RCC 7860 (cell line): ENCODE data around the gene HOXA10.

Source experiments
- DNase-seq: peaks from one replicate; pipeline ENCODE4 v3.0.0-alpha.2; 2015; ENCODE audit warnings: low spot score
- FAIRE-seq: peaks from 2 replicates; lab custom pipeline; 2012; peaks lifted over from hg19 to GRCh38; lab: Jason Lieb, UNC

Gene HOXA10

GRCh38 chr7:27173956-27174873, at the start of gene HOXA10:
TSS of gene HOXA10 (minus strand) at chr7:27174320. CDS start at chr7:27174306, 14 bp downstream.
- DNase-seq (peak; percentile 50), FAIRE-seq (no peak)

- DNase-seq (no peak), FAIRE-seq (no peak)
Observed at GRCh38 chr7:27221201-27221797, 47.2 kb upstream of the HOXA10 start.

- FAIRE-seq (no peak), DNase-seq (no peak)
Observed at GRCh38 chr7:27220440-27220955, 46.4 kb upstream of the HOXA10 start.

GRCh38 chr7:27219821-27220220, 45.7 kb upstream of the HOXA10 start:
- no peak for FAIRE-seq
- DNase-seq = no peak

- no peak for DNase-seq
- FAIRE-seq = no peak
Observed at GRCh38 chr7:27217951-27218350, 43.8 kb upstream of the HOXA10 start.

GRCh38 chr7:27215356-27215755, 41.2 kb upstream of the HOXA10 start:
- no peak for FAIRE-seq
- no peak for DNase-seq

GRCh38 chr7:27214239-27214950, 40.3 kb upstream of the HOXA10 start:
- FAIRE-seq (no peak), DNase-seq (no peak)

- FAIRE-seq = no peak
- no peak for DNase-seq
Observed at GRCh38 chr7:27213433-27214238, 39.5 kb upstream of the HOXA10 start.

GRCh38 chr7:27212497-27213432, 38.6 kb upstream of the HOXA10 start:
- FAIRE-seq (no peak), DNase-seq (no peak)

GRCh38 chr7:27211764-27212204, 37.7 kb upstream of the HOXA10 start:
- no peak for DNase-seq
- FAIRE-seq = no peak

GRCh38 chr7:27211084-27211446, 36.9 kb upstream of the HOXA10 start:
- no peak for DNase-seq

GRCh38 chr7:27210441-27211083, 36.4 kb upstream of the HOXA10 start:
- FAIRE-seq = no peak
- DNase-seq = peak; percentile 27

More at GRCh38 chr7:27211084-27211446, 36.9 kb upstream of the HOXA10 start:
- no peak for FAIRE-seq

GRCh38 chr7:27209933-27210440, 35.9 kb upstream of the HOXA10 start:
- FAIRE-seq (no peak), DNase-seq (no peak)

GRCh38 chr7:27208998-27209397, 34.9 kb upstream of the HOXA10 start:
- DNase-seq = no peak
- no peak for FAIRE-seq

- DNase-seq = no peak
- FAIRE-seq = no peak
Observed at GRCh38 chr7:27207348-27207985, 33.3 kb upstream of the HOXA10 start.

GRCh38 chr7:27205325-27206280, 31.5 kb upstream of the HOXA10 start:
- no peak for DNase-seq

GRCh38 chr7:27204851-27205322, 30.8 kb upstream of the HOXA10 start:
- FAIRE-seq = no peak
- no peak for DNase-seq

More at GRCh38 chr7:27205325-27206280, 31.5 kb upstream of the HOXA10 start:
- no peak for FAIRE-seq
